Vagina (tissue), 2 donors: ENCODE data around the gene DAB1.

Experiments used
- POLR2A ChIP-seq, 2 donors: fragments of 450-650 bp; IDR thresholded peaks; one replicate each; pipeline ENCODE4 v1.6.1; 2017; ENCODE audit warnings: antibody characterized with exemption in 2 of 2, mild to moderate bottlenecking in 2 of 2, moderate library complexity in 2 of 2
- POLR2AphosphoS5 ChIP-seq, 2 donors: sonication (generic); formaldehyde crosslinking; IDR thresholded peaks; one replicate each; pipeline ENCODE4 v1.9.0; 2017; ENCODE audit warnings: antibody characterized with exemption in 2 of 2, mild to moderate bottlenecking in 2 of 2, low read depth in 1 of 2; ENCODE audit not compliant: insufficient read depth in 1 of 2
- TF ChIP-seq, protein P1 (sequence below), 3 experiments: fragments of 450-650 bp in 2 of 3; fragments of 200-600 bp in 1 of 3; sonication (generic) in 1 of 3; IDR thresholded peaks; one replicate each; pipeline ENCODE4 v1.5.1; 2017 to 2019; ENCODE audit warnings: antibody characterized with exemption in 3 of 3, mild to moderate bottlenecking in 2 of 3, moderate library complexity in 2 of 3

DNA sequence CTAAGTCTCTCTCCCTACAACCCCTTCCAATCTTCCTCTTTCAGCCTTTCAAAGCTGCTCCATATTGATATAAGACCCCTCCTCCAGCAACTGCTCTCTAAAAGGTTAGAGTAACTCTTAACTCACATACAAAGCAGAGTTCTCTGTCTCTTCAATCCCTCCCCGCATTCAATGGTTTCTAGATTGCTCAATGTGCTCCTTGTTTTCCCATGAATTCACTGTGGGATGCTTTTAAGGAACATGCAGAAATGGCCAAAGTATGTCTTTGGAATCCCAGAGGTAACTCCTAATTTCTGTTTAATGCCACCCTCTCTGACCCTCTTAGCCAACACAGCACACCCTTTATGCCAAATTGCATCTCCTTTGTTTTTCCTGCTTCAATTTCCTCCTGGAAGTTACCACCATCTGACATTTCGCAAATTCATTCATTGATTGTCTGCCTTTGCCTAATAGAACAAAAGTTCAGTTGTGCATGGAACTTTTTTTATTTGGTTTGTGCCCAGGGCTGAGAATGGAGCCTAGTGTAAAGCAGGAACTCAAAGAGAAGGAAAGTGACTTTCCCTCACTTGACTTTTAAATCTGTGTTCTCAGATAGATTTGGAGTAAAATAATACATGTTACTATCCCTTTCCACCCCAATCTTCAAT is 285.3 kb downstream of the DAB1 start:
- TF ChIP-seq, protein P1, sequence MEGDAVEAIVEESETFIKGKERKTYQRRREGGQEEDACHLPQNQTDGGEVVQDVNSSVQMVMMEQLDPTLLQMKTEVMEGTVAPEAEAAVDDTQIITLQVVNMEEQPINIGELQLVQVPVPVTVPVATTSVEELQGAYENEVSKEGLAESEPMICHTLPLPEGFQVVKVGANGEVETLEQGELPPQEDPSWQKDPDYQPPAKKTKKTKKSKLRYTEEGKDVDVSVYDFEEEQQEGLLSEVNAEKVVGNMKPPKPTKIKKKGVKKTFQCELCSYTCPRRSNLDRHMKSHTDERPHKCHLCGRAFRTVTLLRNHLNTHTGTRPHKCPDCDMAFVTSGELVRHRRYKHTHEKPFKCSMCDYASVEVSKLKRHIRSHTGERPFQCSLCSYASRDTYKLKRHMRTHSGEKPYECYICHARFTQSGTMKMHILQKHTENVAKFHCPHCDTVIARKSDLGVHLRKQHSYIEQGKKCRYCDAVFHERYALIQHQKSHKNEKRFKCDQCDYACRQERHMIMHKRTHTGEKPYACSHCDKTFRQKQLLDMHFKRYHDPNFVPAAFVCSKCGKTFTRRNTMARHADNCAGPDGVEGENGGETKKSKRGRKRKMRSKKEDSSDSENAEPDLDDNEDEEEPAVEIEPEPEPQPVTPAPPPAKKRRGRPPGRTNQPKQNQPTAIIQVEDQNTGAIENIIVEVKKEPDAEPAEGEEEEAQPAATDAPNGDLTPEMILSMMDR (IDR thresholded peaks at IDR 0.05): no peak
- TF ChIP-seq POLR2AphosphoS5 (IDR thresholded peaks at IDR 0.05; ENCODE audit: insufficient read depth in 1 of 2, low read depth in 1 of 2) (no peak), POLR2A (IDR thresholded peaks at IDR 0.05) (no peak)
